Ovary (tissue), 9 donors: ENCODE results near the gene BNC2. TPM values are rescaled to one million over a fixed set of nuclear protein-coding genes. Genes with fewer than 3 reads are reported as not detected.
"Not testable (repeated sequence)": the region's sequence is repeated elsewhere in the genome, so short reads cannot be mapped to it uniquely, and the experiment has no call there.

ENCODE experiments used
- DNase-seq, 5 donors: peaks; one replicate each; pipeline ENCODE4 v3.0.0-alpha.2; 2019 to 2020
- H3K27ac ChIP-seq, 2 donors: fragments of 200-600 bp; one replicate each; pipeline versions ENCODE4 v1.5.1 to v1.8.0; 2019 to 2022
- H3K27me3 ChIP-seq: fragments of 200-600 bp; one replicate; pipeline ENCODE4 v1.8.0; 2022
- H3K36me3 ChIP-seq: fragments of 200-600 bp; sonication (generic); one replicate; pipeline ENCODE4 v1.5.1; 2019
- H3K4me1 ChIP-seq: one replicate; pipeline ENCODE4 v1.8.1; 2013; ENCODE audit warnings: mild to moderate bottlenecking, moderate library complexity; ENCODE audit not compliant: insufficient read depth
- H3K4me3 ChIP-seq: fragments of 200-600 bp; sonication (generic); one replicate; pipeline ENCODE4 v1.5.1; 2017
- H3K9me3 ChIP-seq, 2 donors: fragments of 200-600 bp in 1 of 2; sonication (generic) in 1 of 2; one replicate each; pipeline versions ENCODE4 v1.5.1 to v1.8.1; 2013 to 2019; ENCODE audit warnings: mild to moderate bottlenecking in 1 of 2, moderate library complexity in 1 of 2
- EP300 ChIP-seq: sonication (generic); formaldehyde crosslinking; IDR thresholded peaks from one replicate; pipeline ENCODE4 v1.6.1; 2017; ENCODE audit warnings: antibody characterized with exemption
- POLR2A ChIP-seq: fragments of 450-650 bp; IDR thresholded peaks from one replicate; pipeline ENCODE4 v1.6.1; 2017; ENCODE audit warnings: antibody characterized with exemption, mild to moderate bottlenecking, moderate library complexity
- WGBS, 3 donors: extraction: QIAGEN DNeasy Blood & Tissue Kit in 1 of 3; methylation state at CpG; one replicate each; pipeline versions ENCODE4 v1.1.5 to v1.1.7; 2013 to 2017; 5-methylcytosine and 5-hydroxymethylcytosine counted together
- intact Hi-C, 4 donors: fragments of 100-400 bp; cut with DNase I; formaldehyde crosslinking; loops; one replicate each; pipeline versions ENCODE4 v1.11.0 to v1.15.1; 2022 to 2023
- polyA plus RNA-seq, 2 donors: library from polyadenylated mRNA; stranded (reverse); fragments of 200-250 nt in 1 of 2; fragments of 350-450 nt in 1 of 2; fragmentation: Illumina TruSeq in 1 of 2; extraction: RNeasy Lipid Tissue Mini Kit (QIAGEN cat#74804) in 1 of 2; gene quantifications; one replicate each; pipeline ENCODE4 v1.2.3, GENCODE V29; 2013 to 2014
- total RNA-seq, 7 donors: library from RNA; depleted of rRNA in 2 of 7; stranded (reverse); fragments of >200 nt in 2 of 7; fragmentation: NEBNext Ultra II Directional in 3 of 7; extraction: Animal tissue kit (Norgen Biotek cat#: 25700) in 3 of 7; gene quantifications; one replicate each; pipeline versions ENCODE4 v1.1.0 to v1.2.4, GENCODE V29; 2016 to 2023
- TF ChIP-seq, protein P1 (sequence below), 3 donors: fragments of 450-650 bp in 2 of 3; fragments of 200-600 bp in 1 of 3; IDR thresholded peaks; one replicate each; pipeline versions ENCODE4 v1.5.1 to v1.8.0; 2016 to 2022; ENCODE audit warnings: antibody characterized with exemption in 3 of 3, mild to moderate bottlenecking in 1 of 3
- donor health status: DM: no; HTN: no; CAD: no; lungs with moderate emphysema.
- donor health status: DM: no; HTN: no; CAD: no.
- donor health status: Bipolar disorder and iron deficiency.
- donor health status: DM: yes; HTN: yes; CAD: no.
- donor health status: DM: no; HTN: no; CAD: no.
- donor health status: DM: yes; HTN: yes; CAD: no.

BNC2 gene
- total and polyA plus RNA-seq, 9 donors, result 17.2 to 232 (median 197) TPM

DNA sequence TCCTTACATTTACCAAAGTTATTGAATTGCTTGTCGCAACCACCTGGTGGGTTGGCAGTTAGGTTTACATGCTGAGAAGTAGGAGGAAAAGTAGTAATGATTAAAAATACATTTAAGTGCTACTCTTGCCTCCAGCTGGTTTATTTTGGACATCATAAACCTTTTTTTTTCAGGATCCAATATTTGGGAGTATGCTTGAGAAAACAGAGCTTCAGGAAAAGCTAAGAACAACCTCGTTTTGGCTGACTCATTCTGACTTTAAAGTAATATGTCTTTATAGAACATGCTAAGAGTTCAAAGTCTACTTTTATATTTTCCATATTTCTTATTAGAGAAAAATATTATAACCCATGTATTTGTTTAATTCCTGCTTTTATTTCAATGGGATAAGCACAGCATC lies 41.7 kb upstream of the BNC2 start:
- no peak overlapping the region for H3K27ac ChIP-seq
- H3K27me3 ChIP-seq, result no peaks in the 10 kb centered on the region
- TF ChIP-seq POLR2A (no peak), EP300 (no peak)
- TF ChIP-seq, protein P1, sequence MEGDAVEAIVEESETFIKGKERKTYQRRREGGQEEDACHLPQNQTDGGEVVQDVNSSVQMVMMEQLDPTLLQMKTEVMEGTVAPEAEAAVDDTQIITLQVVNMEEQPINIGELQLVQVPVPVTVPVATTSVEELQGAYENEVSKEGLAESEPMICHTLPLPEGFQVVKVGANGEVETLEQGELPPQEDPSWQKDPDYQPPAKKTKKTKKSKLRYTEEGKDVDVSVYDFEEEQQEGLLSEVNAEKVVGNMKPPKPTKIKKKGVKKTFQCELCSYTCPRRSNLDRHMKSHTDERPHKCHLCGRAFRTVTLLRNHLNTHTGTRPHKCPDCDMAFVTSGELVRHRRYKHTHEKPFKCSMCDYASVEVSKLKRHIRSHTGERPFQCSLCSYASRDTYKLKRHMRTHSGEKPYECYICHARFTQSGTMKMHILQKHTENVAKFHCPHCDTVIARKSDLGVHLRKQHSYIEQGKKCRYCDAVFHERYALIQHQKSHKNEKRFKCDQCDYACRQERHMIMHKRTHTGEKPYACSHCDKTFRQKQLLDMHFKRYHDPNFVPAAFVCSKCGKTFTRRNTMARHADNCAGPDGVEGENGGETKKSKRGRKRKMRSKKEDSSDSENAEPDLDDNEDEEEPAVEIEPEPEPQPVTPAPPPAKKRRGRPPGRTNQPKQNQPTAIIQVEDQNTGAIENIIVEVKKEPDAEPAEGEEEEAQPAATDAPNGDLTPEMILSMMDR (IDR thresholded peaks at IDR 0.05), result no peak
- no peak for DNase-seq
- H3K4me3 ChIP-seq, result no peak overlapping the region
- no peaks in the 10 kb centered on the region for H3K4me1 ChIP-seq
- 34 to 41% (median 35%) methylated on average over 2 of the region's 2 CpGs for WGBS, 3 donors
- no peaks in the 10 kb centered on the region for H3K9me3 ChIP-seq
- no peaks in the 10 kb centered on the region for H3K36me3 ChIP-seq
- intact Hi-C loops, result no loop called here

DNA sequence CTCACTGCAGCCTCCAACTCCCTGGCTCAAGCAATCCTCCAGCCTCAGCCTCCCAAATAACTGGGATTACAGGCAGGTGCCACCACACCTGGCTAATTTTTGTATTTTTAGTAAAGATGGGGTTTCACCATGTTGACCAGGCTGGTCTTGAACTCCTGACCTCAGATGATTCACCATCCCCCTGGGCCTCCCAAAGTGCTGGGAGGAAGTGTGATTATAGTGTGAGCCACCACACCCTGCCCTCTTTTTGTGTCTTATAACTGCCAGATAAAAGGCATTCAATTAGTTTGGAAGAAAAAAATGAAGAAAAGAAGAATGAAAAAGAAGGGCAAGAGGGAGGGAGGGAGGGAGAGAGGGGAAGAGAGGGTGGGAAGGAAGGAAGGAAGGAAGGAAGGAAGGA lies 37.7 kb upstream of the BNC2 start:
- H3K36me3 ChIP-seq, intact Hi-C loops, H3K9me3 ChIP-seq, H3K27me3 ChIP-seq, H3K27ac ChIP-seq, H3K4me1 ChIP-seq, DNase-seq, H3K4me3 ChIP-seq: not testable (repeated sequence)

DNA sequence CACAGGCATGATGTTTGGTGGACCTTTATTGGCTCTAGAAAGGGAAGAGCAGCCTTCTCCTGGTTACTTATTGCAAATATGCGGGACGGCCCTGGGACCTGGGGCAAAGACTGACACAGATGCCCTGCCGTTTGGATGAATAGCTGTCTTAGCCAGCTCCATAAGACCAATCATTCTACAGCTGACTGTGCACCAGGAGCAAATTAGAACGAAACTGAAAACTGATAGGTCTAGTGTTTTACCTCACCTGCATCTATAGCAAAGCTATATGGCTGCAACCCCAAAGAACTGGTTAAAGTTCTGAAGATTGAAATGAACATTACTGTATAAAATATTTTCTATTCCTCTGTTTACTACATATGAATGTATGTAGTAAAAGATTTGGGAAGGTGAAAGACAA lies 34.2 kb upstream of the BNC2 start:
- Histone ChIP-seq H3K27ac (no peak overlapping the region), H3K27me3 (no peaks in the 10 kb centered on the region), H3K4me1 (no peaks in the 10 kb centered on the region), H3K4me3 (no peak overlapping the region), H3K9me3 (no peaks in the 10 kb centered on the region), H3K36me3 (no peaks in the 10 kb centered on the region)
- TF ChIP-seq EP300 (no peak), POLR2A (no peak)
- TF ChIP-seq, protein P1 (IDR thresholded peaks at IDR 0.05), result no peak
- 74 to 91% (median 87%) methylated on average over 4 of the region's 4 CpGs for WGBS, 3 donors
- intact Hi-C loops, result no loop called here
- DNase-seq, result no peak

DNA sequence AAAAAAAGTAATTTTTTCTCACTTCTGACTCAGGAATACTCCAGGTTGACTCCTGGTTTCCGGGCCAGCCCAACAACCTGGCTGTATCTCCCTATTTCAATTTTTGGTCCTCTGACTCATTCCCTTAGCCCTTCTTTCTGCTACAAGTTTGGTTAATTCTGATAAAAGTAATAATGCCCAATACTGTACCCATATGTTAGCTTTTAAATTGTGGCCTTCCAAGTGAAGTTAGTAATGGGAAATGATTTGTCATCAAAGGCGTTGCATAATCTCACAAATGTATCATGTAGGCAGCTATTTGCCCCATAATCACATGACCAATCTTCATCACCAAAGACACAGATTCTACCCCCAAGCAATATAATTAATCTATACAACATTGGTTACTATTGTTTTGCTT lies 31.1 kb upstream of the BNC2 start:
- H3K27me3 ChIP-seq, result no peaks in the 10 kb centered on the region
- 94 to 98% (median 96%) methylated on average over 2 of the region's 2 CpGs for WGBS, 3 donors
- H3K4me1 ChIP-seq, result no peaks in the 10 kb centered on the region
- no peak for DNase-seq
- TF ChIP-seq EP300, result no peak
- no peak for TF ChIP-seq POLR2A
- TF ChIP-seq, protein P1 (IDR thresholded peaks at IDR 0.05), result no peak
- H3K9me3 ChIP-seq, result no peaks in the 10 kb centered on the region
- H3K27ac ChIP-seq, result no peak overlapping the region
- no peaks in the 10 kb centered on the region for H3K36me3 ChIP-seq
- no peak overlapping the region for H3K4me3 ChIP-seq
- intact Hi-C loops, result no loop called here

DNA sequence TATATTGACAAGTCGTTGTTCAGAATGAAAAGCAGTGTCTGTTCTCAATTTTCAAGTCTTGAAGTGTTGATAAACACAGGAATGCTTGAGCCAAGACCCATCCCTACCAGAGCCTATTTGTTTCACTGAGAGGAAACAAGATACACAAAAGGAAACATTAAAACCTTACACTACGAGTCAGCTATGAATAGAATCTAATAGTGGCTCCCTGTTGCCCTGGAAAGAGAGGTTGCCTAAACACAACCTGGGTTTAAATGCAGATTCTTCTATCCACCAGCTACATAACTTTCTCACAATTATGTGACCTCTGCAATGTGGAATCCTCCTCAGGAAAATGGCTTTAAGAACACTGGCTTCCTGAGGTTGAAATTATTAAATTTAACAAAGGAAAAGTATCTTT lies 29.1 kb upstream of the BNC2 start:
- 13 to 25% (median 22%) methylated on average over 2 of the region's 2 CpGs for WGBS, 3 donors
- TF ChIP-seq, protein P1 (IDR thresholded peaks at IDR 0.05), result no peak
- H3K36me3 ChIP-seq, result no peaks in the 10 kb centered on the region
- no peak for DNase-seq
- H3K4me1 ChIP-seq, result no peaks in the 10 kb centered on the region
- intact Hi-C loops, result no loop called here
- H3K27ac ChIP-seq, result no peak overlapping the region
- H3K4me3 ChIP-seq, result no peak overlapping the region
- no peaks in the 10 kb centered on the region for H3K27me3 ChIP-seq
- no peaks in the 10 kb centered on the region for H3K9me3 ChIP-seq
